Mucosa of rectum (tissue), 2 donors: ENCODE measurements around the gene RUSC1.

Source experiments
- H3K27ac ChIP-seq, 2 donors: one replicate each; pipeline ENCODE4 v1.7.0; 2013; ENCODE audit warnings: inconsistent platforms in 2 of 2, low read depth in 2 of 2, low read length in 2 of 2
- H3K27me3 ChIP-seq, 2 donors: one replicate each; pipeline ENCODE4 v1.7.0; 2013; ENCODE audit warnings: low read length in 2 of 2; ENCODE audit not compliant: control insufficient read depth in 2 of 2, insufficient read depth in 2 of 2
- H3K36me3 ChIP-seq, 2 donors: one replicate each; pipeline ENCODE4 v1.7.0; 2013; ENCODE audit warnings: low read length in 2 of 2; ENCODE audit not compliant: control insufficient read depth in 2 of 2, insufficient read depth in 2 of 2
- H3K4me1 ChIP-seq, 2 donors: one replicate each; pipeline ENCODE4 v1.7.0; 2013; ENCODE audit warnings: low read length in 2 of 2, mild to moderate bottlenecking in 1 of 2; ENCODE audit not compliant: control insufficient read depth in 2 of 2, insufficient read depth in 2 of 2
- H3K4me3 ChIP-seq, 2 donors: one replicate each; pipeline ENCODE4 v1.7.0; 2013; ENCODE audit warnings: low read length in 2 of 2
- H3K9ac ChIP-seq, 2 donors: one replicate each; pipeline ENCODE4 v1.7.0; 2013; ENCODE audit warnings: low read length in 2 of 2, low read depth in 1 of 2, mild to moderate bottlenecking in 1 of 2
- H3K9me3 ChIP-seq, 2 donors: one replicate each; pipeline ENCODE4 v1.7.0; 2013; ENCODE audit warnings: low read length in 2 of 2; ENCODE audit not compliant: control insufficient read depth in 2 of 2
- donor health status: healthy.
- donor health status: Normal muscosa, but diverticular disease.

Gene RUSC1

DNA sequence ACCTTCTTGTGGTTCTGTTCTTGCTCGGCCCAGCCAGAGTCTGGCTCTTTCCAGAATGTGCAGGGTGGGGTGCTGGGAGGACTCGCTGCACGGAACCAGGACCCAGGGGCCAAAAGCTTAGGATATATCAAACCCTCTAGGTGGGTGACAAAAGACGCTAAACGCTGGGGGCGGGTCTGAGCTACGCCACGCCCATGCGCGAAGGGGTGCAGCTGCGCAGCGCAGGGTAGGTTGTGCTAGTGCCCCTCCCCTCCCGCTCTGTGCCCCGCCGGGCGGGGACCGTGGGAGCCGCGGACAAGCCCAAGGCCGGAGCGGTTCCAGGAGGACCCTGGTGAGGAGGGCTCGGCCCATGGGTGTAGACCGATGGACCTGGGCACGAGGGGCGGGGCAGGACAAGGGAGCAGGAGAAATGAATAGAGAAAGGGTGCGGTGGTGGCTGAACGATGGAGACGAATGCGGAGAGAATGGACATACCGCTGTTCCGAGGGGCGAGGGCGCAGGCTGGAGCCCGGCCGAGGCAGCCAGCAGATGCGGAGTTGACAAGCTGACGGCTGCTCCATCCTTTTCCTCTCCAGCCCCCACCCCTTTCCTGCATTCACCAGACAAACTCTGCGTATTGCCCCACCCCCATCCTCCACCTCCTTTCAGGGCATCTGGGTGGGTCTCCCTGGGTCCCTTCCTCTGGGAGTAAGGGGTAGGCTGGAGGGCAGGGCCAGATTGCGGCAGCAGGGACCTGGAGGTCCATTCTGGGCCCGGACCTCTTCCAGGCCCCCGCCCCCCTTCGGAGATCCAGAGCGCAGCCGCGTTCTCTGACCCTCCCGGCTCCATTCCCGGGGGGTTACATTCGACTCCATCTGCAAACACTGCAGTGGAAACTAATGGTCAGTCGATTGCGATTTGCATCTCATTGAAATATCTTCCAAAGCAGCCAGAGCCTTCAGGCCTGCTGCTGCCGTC, at the start of gene RUSC1:
RUSC1 (plus strand) TSS at position 234 of the 957 bp plus-strand sequence. CDS start 880 bp downstream, outside the sequence.
- Histone ChIP-seq H3K9me3 (no peaks in the 10 kb centered on the region), H3K27ac (peak within 1 kb of the TSS; percentile 72 to 73), H3K27me3 (no peaks in the 10 kb centered on the region), H3K4me1 (peaks cover 31 to 36% of the 10 kb centered on the region in 2 donors), H3K36me3 (peaks cover 11 to 15% of the 10 kb centered on the region in 2 donors), H3K4me3 (peak within 1 kb of the TSS; percentile 70 to 75), H3K9ac (peak within 1 kb of the TSS; percentile 60 to 69)

- H3K9me3 ChIP-seq = no peaks in the 10 kb centered on the region
Measured at GRCh38 chr1:155272466-155273342, 48.0 kb upstream of the RUSC1 start.

DNA sequence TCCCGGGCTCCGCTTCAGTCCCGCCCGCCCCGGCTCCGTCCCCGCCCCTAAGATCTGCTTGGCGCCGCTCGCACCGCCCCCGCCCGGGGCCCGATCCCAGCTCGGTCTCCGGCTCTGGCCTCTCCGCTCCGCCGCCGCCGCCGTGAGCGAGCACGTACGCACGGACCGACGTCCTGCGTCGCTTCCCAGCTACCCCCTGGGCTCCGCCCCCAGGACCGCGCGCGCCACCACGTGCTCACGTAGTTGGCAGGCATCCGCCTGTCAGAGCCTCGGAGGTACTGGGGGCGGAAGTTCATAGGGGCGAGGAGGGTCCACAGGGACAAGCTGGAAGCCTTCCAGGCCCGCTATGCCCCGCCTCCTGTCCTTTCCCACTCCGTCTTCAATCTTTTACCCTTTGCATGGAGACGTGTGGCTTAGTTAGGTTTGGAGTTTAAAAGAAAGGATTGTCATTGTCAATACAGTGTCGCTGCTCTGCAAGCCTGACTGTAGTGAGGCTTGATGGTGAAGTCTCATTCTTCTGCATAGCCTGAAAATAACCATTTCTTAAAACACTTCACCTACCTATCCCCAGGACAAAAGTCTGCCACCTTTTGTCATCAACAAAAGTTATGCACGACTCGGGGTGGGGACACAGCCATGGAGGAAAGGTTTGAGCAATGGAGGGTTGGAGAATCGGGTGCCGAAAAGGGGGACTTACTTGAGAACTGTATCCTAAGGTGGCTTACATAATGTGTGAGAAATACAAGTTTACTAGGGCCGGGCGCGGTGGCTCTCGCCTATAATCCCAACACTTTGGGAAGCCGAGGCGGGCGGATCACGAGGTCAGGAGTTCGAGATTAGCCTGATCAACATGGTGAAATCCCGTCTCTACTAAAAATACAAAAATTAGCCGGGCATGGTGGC, 47.1 kb upstream of the RUSC1 start, which contains the start of gene CLK2:
CLK2 (minus strand) TSS at position 162 of the 903 bp plus-strand sequence. CDS start 2,527 bp downstream, outside the sequence.
- peak within 1 kb of the TSS; percentile 66 to 96 for H3K4me3 ChIP-seq
- H3K4me1 ChIP-seq = peaks cover 23% of the 10 kb centered on the region in 2 donors
- H3K9me3 ChIP-seq = no peaks in the 10 kb centered on the region
- H3K27ac ChIP-seq = peak within 1 kb of the TSS; percentile 91 to 94
- peaks cover 20% of the 10 kb centered on the region in 2 donors for H3K36me3 ChIP-seq
- no peaks in the 10 kb centered on the region for H3K27me3 ChIP-seq
- peak within 1 kb of the TSS; percentile 70 to 87 for H3K9ac ChIP-seq

More at GRCh38 chr1:155272466-155273342, 48.0 kb upstream of the RUSC1 start:
- Histone ChIP-seq H3K4me1 (peaks cover 16 to 18% of the 10 kb centered on the region in 2 donors), H3K27me3 (no peaks in the 10 kb centered on the region), H3K36me3 (peaks cover 29% of the 10 kb centered on the region in 2 donors), H3K4me3 (peak overlapping the region; percentile 66 to 96), H3K27ac (peak overlapping the region; percentile 91 to 94), H3K9ac (peak overlapping the region; percentile 70 to 79)

- no peaks in the 10 kb centered on the region for H3K36me3 ChIP-seq
- peak within 1 kb of the TSS; percentile 68 to 83 for H3K4me3 ChIP-seq
- no peaks in the 10 kb centered on the region for H3K9me3 ChIP-seq
- H3K9ac ChIP-seq = peak within 1 kb of the TSS; percentile 71 to 72
- no peaks in the 10 kb centered on the region for H3K27me3 ChIP-seq
- peak within 1 kb of the TSS; percentile 57 to 58 for H3K27ac ChIP-seq
- H3K4me1 ChIP-seq = peaks cover 23% of the 10 kb centered on the region in 2 donors
Measured at GRCh38 chr1:155277070-155277901, 43.4 kb upstream of the RUSC1 start, which contains the start of gene HCN3. Gene HCN3 (plus strand): TSS chr1:155277463. CDS start chr1:155277591, 128 bp downstream.

DNA sequence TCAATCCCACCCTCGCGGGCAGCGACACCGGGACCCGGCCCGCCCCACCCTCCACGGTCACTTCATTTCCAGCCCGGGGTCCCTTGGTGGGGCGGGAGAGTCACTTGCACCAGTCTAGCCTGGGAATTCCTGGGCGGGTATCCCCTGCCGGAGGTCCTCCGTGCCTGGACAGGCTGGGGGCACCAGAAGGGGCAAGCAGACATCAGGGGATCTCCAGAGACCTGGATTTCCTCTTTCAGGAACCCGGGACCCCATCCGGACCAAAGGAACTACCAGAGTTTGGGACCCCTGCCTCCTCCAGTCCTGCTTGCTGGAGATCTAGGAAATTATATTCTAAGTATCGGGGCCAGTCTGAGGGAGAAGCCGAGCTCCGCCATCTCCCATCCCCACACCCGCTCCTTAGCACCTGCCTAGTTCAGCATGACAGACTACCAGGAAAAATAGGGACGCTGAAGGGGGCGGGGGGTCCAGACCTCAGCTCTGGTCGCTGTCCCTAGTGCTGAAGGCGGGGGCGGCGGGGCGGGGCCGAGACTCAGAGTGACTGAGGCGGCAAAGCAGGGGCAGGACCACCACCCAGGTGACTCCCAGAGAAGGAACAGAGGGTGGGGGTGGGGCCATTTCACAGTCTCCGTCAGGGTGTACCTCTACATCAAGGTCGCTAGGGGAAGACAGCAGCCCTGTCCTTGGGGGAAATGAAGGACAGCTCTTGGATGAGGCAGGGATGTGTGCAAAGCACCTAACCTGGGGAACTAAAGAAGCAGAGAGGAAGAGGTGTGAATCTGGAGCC, 42.6 kb upstream of the RUSC1 start:
- Histone ChIP-seq H3K9me3 (no peaks in the 10 kb centered on the region), H3K4me3 (peak overlapping the region; percentile 68 to 83), H3K27ac (peak overlapping the region; percentile 9 to 57), H3K9ac (peak overlapping the region; percentile 71 to 72), H3K27me3 (no peaks in the 10 kb centered on the region), H3K4me1 (peaks cover 17 to 18% of the 10 kb centered on the region in 2 donors), H3K36me3 (no peaks in the 10 kb centered on the region)

GRCh38 chr1:155278689-155279160, 42.0 kb upstream of the RUSC1 start:
- Histone ChIP-seq H3K27me3 (no peaks in the 10 kb centered on the region), H3K9me3 (no peaks in the 10 kb centered on the region), H3K4me1 (peaks cover 14 to 16% of the 10 kb centered on the region in 2 donors), H3K36me3 (peaks cover 0 to 3% of the 10 kb centered on the region in 2 donors), H3K27ac (peak overlapping the region in 1 of 2 donors; percentile 57), H3K4me3 (peak overlapping the region; percentile 68 to 83), H3K9ac (no peak overlapping the region)

- H3K27ac ChIP-seq = no peak overlapping the region
- no peaks in the 10 kb centered on the region for H3K9me3 ChIP-seq
- peaks cover 12 to 14% of the 10 kb centered on the region in 2 donors for H3K4me1 ChIP-seq
- no peak overlapping the region for H3K4me3 ChIP-seq
- peaks cover 0 to 6% of the 10 kb centered on the region in 2 donors for H3K36me3 ChIP-seq
- H3K9ac ChIP-seq = no peak overlapping the region
- no peaks in the 10 kb centered on the region for H3K27me3 ChIP-seq
Measured at GRCh38 chr1:155279268-155279667, 41.4 kb upstream of the RUSC1 start.

DNA sequence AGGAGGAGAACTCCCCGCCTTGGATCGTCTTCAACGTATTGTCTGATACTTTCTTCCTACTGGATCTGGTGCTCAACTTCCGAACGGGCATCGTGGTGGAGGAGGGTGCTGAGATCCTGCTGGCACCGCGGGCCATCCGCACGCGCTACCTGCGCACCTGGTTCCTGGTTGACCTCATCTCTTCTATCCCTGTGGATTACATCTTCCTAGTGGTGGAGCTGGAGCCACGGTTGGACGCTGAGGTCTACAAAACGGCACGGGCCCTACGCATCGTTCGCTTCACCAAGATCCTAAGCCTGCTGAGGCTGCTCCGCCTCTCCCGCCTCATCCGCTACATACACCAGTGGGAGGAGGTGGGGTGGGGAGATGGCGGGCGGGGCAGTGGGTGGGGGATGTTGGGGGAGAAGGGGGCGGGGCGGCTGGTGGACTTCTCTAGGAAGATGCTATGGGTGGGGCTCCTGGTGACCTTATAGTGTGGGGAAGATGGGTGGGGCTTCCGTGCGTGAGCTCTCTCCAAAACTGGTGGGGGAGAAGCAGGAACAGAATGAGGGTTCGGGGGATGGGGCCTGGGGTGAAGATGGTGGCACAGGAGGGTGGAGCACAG, 38.1 kb upstream of the RUSC1 start:
- Histone ChIP-seq H3K36me3 (peaks cover 0 to 6% of the 10 kb centered on the region in 2 donors), H3K4me1 (peaks cover 7 to 9% of the 10 kb centered on the region in 2 donors), H3K27me3 (no peaks in the 10 kb centered on the region), H3K4me3 (no peak overlapping the region), H3K9me3 (no peaks in the 10 kb centered on the region), H3K9ac (no peak overlapping the region), H3K27ac (no peak overlapping the region)
